ENCODE measurements around the gene THY1.

GRCh38 chr11:119414321-119414720 lies 8.7 kb downstream of the THY1 start:
- no peak for TF ChIP-seq POLR2A (IDR thresholded peaks at IDR 0.05)
- TF ChIP-seq CTCF (IDR thresholded peaks at IDR 0.05) = no peak

All from Peyer's patch (tissue), 4 donors.